PC-3 (cell line): ENCODE measurements around the gene PWP1. TPM values are rescaled to one million over a fixed set of nuclear protein-coding genes. Genes with fewer than 3 reads are reported as not detected.
"Not testable (repeated sequence)": the region's sequence is repeated elsewhere in the genome, so short reads cannot be mapped to it uniquely, and the experiment has no call there.

Source experiments
- ATAC-seq: fragments of 200-7000 bp; cut with Tn5 transposase; 2 replicates; pipeline ENCODE4 v1.9.1; 2020; ENCODE audit warnings: mild to moderate bottlenecking, moderate library complexity
- BruUV-seq: library from RNA; stranded (reverse); fragments of 400-500 nt; replicated peaks from 2 replicates; lab custom pipeline; 2021; lab: Mats Ljungman, UMichigan
- CTCF ChIA-PET: fragments of 300-600 bp; sonication (Branson Sonifier 250); formaldehyde crosslinking; loops from one replicate; lab custom pipeline; 2022; ENCODE audit warnings: antibody characterized with exemption; lab: Charles Lee
- POLR2A ChIA-PET: fragments of 300-600 bp; sonication (Branson Sonifier 250); formaldehyde crosslinking; loops from one replicate; lab custom pipeline; 2022; ENCODE audit warnings: antibody characterized with exemption; ENCODE audit not compliant: unreplicated experiment; lab: Charles Lee
- DNase-seq: peaks from one replicate; pipeline ENCODE4 v3.0.0-alpha.2; 2015
- H2AFZ ChIP-seq: fragments of 300-600 bp; sonication (generic); 2 replicates; pipeline ENCODE4 v1.6.0; 2016; ENCODE audit warnings: antibody characterized with exemption, low read length
- H3F3A ChIP-seq: fragments of 300-600 bp; sonication (generic); one replicate; pipeline ENCODE4 v1.6.0; 2017; ENCODE audit warnings: antibody characterized with exemption, low read length, control low read depth, mild to moderate bottlenecking; ENCODE audit not compliant: unreplicated experiment
- H3K27ac ChIP-seq: fragments of 300-600 bp; sonication (generic); 2 replicates; pipeline ENCODE4 v1.5.1; 2016; ENCODE audit warnings: mild to moderate bottlenecking, low read length
- H3K27me3 ChIP-seq: fragments of 300-600 bp; sonication (generic); 2 replicates; pipeline ENCODE4 v1.6.1; 2016; ENCODE audit warnings: low read length, mixed read lengths
- H3K36me3 ChIP-seq: fragments of 300-600 bp; sonication (generic); 2 replicates; pipeline ENCODE4 v1.6.1; 2016; ENCODE audit warnings: low read depth, mixed run types, low read length, mixed read lengths
- H3K4me1 ChIP-seq: fragments of 300-600 bp; sonication (generic); 2 replicates; pipeline ENCODE4 v1.5.1; 2016; ENCODE audit warnings: low read length; ENCODE audit not compliant: insufficient read depth
- H3K4me2 ChIP-seq: fragments of 300-600 bp; sonication (generic); 2 replicates; pipeline ENCODE4 v1.6.0; 2016; ENCODE audit warnings: low read length
- H3K4me3 ChIP-seq: fragments of 300-600 bp; sonication (generic); 2 replicates; pipeline ENCODE4 v1.5.1; 2016; ENCODE audit warnings: mild to moderate bottlenecking, low read length, mixed read lengths
- H3K79me2 ChIP-seq: fragments of 300-600 bp; sonication (generic); 2 replicates; pipeline ENCODE4 v1.6.1; 2017; ENCODE audit warnings: low read length, mixed read lengths
- H3K9ac ChIP-seq: fragments of 300-600 bp; sonication (generic); 2 replicates; pipeline ENCODE4 v1.6.0; 2016; ENCODE audit warnings: mild to moderate bottlenecking, low read length
- H3K9me2 ChIP-seq: fragments of 300-600 bp; sonication (generic); replicated peaks from 2 replicates; pipeline ENCODE4 v1.6.1; 2016; ENCODE audit warnings: mixed run types, low read length, mixed read lengths
- H3K9me3 ChIP-seq: fragments of 300-600 bp; sonication (generic); 2 replicates; pipeline ENCODE4 v1.6.1; 2016; ENCODE audit warnings: low read length, mixed read lengths
- H4K20me1 ChIP-seq: fragments of 300-600 bp; sonication (generic); 2 replicates; pipeline ENCODE4 v1.6.1; 2016; ENCODE audit warnings: low read length, mixed read lengths
- CTCF ChIP-seq: fragments of 300-600 bp; sonication (generic); conservative IDR thresholded peaks from 2 replicates; pipeline ENCODE4 v1.5.1; 2017; ENCODE audit warnings: antibody characterized with exemption, low read depth, mild to moderate bottlenecking, low read length
- EZH2 ChIP-seq: fragments of 300-600 bp; sonication (generic); IDR thresholded peaks from one replicate; pipeline ENCODE4 v1.6.1; 2017; ENCODE audit warnings: antibody characterized with exemption, mild to moderate bottlenecking, low read length; ENCODE audit not compliant: unreplicated experiment
- EZH2phosphoT487 ChIP-seq: fragments of 300-600 bp; sonication (generic); IDR thresholded peaks from 2 replicates; pipeline ENCODE4 v1.6.1; 2018; ENCODE audit warnings: mild to moderate bottlenecking, antibody characterized with exemption, low read length, borderline replicate concordance
- intact Hi-C: fragments of 100-400 bp; cut with micrococcal nuclease; formaldehyde crosslinking; loops from 2 replicates; pipeline ENCODE4 v1.9.0; 2023
- total RNA-seq: library from RNA; depleted of rRNA; stranded (reverse); fragments of >200 nt; gene quantifications from 2 replicates; pipeline ENCODE4 v1.2.3, GENCODE V29; 2014

PWP1 gene
- total RNA-seq, 1 experiment from 2014 or later: 85.8 TPM

DNA sequence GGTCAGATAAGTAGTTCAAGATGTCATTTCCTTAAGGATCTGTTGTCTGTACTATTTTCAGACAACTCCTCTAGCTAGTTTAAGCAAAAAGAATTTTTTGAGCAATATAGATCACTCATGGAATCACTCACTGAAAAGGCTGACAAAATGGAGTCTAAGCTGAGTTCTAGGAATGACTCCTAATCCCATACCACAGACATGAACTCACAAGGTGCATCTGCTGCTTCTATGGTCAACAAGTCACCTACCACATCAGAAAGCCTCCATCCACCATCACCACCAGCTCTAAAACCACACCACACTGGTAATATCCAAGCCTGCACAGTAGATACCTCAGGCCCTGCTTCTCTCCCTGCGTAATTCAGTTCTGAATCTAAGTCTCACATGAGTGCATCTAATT, 33.0 kb downstream of the PWP1 start:
- no peaks in the 10 kb centered on the region for H3K4me1 ChIP-seq
- intact Hi-C loops: no loop called here
- BruUV-seq: no TSS peak
- no peak for ATAC-seq
- DNase-seq: no peak
- no peaks in the 10 kb centered on the region for H3K9me3 ChIP-seq
- no peaks in the 10 kb centered on the region for H3K9me2 ChIP-seq
- peaks cover 22% of the 10 kb centered on the region for H3K36me3 ChIP-seq
- no peak for TF ChIP-seq CTCF
- no peak for TF ChIP-seq EZH2phosphoT487
- TF ChIP-seq EZH2: no peak
- H3K4me2 ChIP-seq: no peak overlapping the region
- no peaks in the 10 kb centered on the region for H3K79me2 ChIP-seq
- peaks cover 4% of the 10 kb centered on the region for H3F3A ChIP-seq
- H3K27ac ChIP-seq: no peak overlapping the region
- no peak overlapping the region for H3K9ac ChIP-seq
- H3K4me3 ChIP-seq: no peak overlapping the region
- no peaks in the 10 kb centered on the region for H3K27me3 ChIP-seq
- no peaks in the 10 kb centered on the region for H4K20me1 ChIP-seq
- H2AFZ ChIP-seq: no peak overlapping the region
- CTCF ChIA-PET: no interaction called here
- POLR2A ChIA-PET: no interaction called here

- H3K4me2 ChIP-seq, H3K9ac ChIP-seq, H3K4me3 ChIP-seq, H3K9me2 ChIP-seq, CTCF ChIA-PET, H2AFZ ChIP-seq, POLR2A ChIA-PET, ATAC-seq, H4K20me1 ChIP-seq, H3F3A ChIP-seq, H3K36me3 ChIP-seq, H3K9me3 ChIP-seq, H3K27me3 ChIP-seq, intact Hi-C loops, H3K79me2 ChIP-seq, DNase-seq, BruUV-seq, H3K4me1 ChIP-seq, H3K27ac ChIP-seq: not testable (repeated sequence)
Observed at GRCh38 chr12:107727327-107727726, 41.7 kb downstream of the PWP1 start.

- H3K9ac ChIP-seq, H3K27me3 ChIP-seq, H3K9me3 ChIP-seq, H4K20me1 ChIP-seq, POLR2A ChIA-PET, ATAC-seq, H3K4me2 ChIP-seq, H2AFZ ChIP-seq, H3K36me3 ChIP-seq, intact Hi-C loops, H3K79me2 ChIP-seq, H3F3A ChIP-seq, H3K4me3 ChIP-seq, CTCF ChIA-PET, H3K9me2 ChIP-seq, BruUV-seq, DNase-seq, H3K27ac ChIP-seq, H3K4me1 ChIP-seq: not testable (repeated sequence)
Observed at GRCh38 chr12:107727742-107728141, 42.1 kb downstream of the PWP1 start.
